ENCODE data around the gene NKIRAS1. TPM values are rescaled to one million over a fixed set of nuclear protein-coding genes. Genes with fewer than 3 reads are reported as not detected.
"Not testable (repeated sequence)": the region's sequence is repeated elsewhere in the genome, so short reads cannot be mapped to it uniquely, and the experiment has no call there.

Gene NKIRAS1
- polyA plus RNA-seq, 3 donors: 14.0 to 20.1 (median 15.2) TPM

GRCh38 chr3:23912335-23912734 lies 4.5 kb downstream of the NKIRAS1 start:
- DNase-seq: not testable (repeated sequence)

- DNase-seq: no peak
Observed at GRCh38 chr3:23911397-23911796, 5.4 kb downstream of the NKIRAS1 start.

GRCh38 chr3:23909341-23909740 lies 7.4 kb downstream of the NKIRAS1 start:
- DNase-seq: no peak

GRCh38 chr3:23904545-23904944 lies 12.2 kb downstream of the NKIRAS1 start:
- DNase-seq: no peak

- DNase-seq: no peak
Observed at GRCh38 chr3:23900744-23901143, 16.0 kb downstream of the NKIRAS1 start.

- no peak for DNase-seq
Observed at GRCh38 chr3:23895181-23895580, 21.6 kb downstream of the NKIRAS1 start.

GRCh38 chr3:23894254-23895061 lies 22.3 kb downstream of the NKIRAS1 start:
- no peak for DNase-seq

GRCh38 chr3:23889950-23890349 lies 26.8 kb downstream of the NKIRAS1 start:
- DNase-seq: no peak

GRCh38 chr3:23889386-23889785 lies 27.4 kb downstream of the NKIRAS1 start:
- no peak for DNase-seq

- DNase-seq: no peak
Observed at GRCh38 chr3:23888617-23889228, 28.1 kb downstream of the NKIRAS1 start.

- DNase-seq: no peak
Observed at GRCh38 chr3:23886311-23886710, 30.5 kb downstream of the NKIRAS1 start.

GRCh38 chr3:23885210-23885609 lies 31.6 kb downstream of the NKIRAS1 start:
- DNase-seq: no peak

GRCh38 chr3:23884481-23884880 lies 32.3 kb downstream of the NKIRAS1 start:
- DNase-seq: no peak

GRCh38 chr3:23882487-23882918 lies 34.3 kb downstream of the NKIRAS1 start:
- no peak for DNase-seq

GRCh38 chr3:23881993-23882392 lies 34.8 kb downstream of the NKIRAS1 start:
- not testable (repeated sequence) for DNase-seq

- no peak for DNase-seq
Observed at GRCh38 chr3:23880703-23881339, 36.0 kb downstream of the NKIRAS1 start.

- DNase-seq: no peak
Observed at GRCh38 chr3:23879485-23879884, 37.3 kb downstream of the NKIRAS1 start.

GRCh38 chr3:23877329-23877980 lies 39.3 kb downstream of the NKIRAS1 start:
- no peak for DNase-seq

- no peak for DNase-seq
Observed at GRCh38 chr3:23876923-23877322, 39.9 kb downstream of the NKIRAS1 start.

GRCh38 chr3:23875113-23875725 lies 41.6 kb downstream of the NKIRAS1 start:
- no peak for DNase-seq

GRCh38 chr3:23874359-23875112 lies 42.3 kb downstream of the NKIRAS1 start:
- no peak for DNase-seq

Data from renal pelvis (tissue), 4 donors.